GM18867 (cell line): ENCODE results near the gene CCDC82.

Experiments used
- ATAC-seq: cut with Tn5 transposase; IDR thresholded peaks from one replicate; pipeline ENCODE4 v1.9.1; 2021; ENCODE audit warnings: mild to moderate bottlenecking, moderate library complexity; ENCODE audit not compliant: unreplicated experiment

Gene CCDC82

DNA sequence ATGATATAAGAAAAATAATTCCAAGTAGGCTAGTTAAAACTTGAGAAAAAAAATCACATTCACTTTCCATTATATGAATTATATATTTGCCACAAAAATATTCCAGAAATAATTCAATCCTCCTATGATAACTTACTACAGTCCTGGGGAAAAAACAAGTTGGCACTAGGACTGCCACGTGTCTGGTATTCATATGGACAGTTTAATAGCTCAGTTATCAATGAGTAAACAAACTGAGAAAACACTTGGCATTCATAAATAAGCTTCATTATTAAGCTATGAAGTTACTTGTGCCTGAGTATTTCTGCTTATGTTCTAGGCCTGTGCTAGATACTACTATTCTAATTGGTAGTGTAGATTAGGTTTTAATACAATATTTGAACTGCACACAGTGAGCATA lies 24.2 kb downstream of the CCDC82 start:
- no peak for ATAC-seq

DNA sequence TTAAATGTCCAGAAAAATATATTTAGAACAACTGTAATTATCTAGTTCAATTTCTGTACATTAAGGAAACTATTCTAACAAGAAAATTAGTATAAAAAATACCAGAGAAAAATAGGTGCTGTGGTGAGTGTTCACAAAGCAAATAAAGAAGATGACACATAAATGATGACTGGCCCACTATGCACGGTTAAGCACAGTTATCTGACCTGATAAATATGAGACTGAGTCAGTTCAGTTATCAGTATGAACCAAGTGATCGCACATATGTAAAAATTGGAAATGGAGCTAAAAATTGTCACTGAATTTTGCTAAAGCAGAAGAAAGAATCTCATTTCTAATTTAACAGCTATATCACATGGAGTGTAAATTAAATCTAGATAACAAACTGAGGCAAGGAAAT lies 27.9 kb downstream of the CCDC82 start:
- ATAC-seq = no peak

DNA sequence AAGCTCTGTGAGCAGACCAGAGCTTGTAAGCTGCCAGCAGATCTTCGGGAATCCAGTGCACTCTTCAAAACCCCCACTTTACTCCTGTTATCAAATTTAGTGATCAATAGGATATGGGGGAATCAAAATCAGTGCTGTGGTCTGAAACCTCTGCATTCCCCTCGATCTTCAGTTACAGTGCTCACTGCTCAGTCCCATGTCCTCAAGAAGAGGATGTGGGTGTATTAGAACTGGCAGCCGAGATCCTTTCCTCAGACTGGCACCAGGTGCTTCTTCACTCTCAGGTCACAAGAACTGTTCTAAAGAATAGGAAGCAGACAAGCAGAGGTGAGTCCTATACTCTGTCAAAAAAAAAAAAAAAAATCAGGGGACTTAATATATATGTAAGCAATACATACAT lies 31.4 kb downstream of the CCDC82 start:
- no peak for ATAC-seq

DNA sequence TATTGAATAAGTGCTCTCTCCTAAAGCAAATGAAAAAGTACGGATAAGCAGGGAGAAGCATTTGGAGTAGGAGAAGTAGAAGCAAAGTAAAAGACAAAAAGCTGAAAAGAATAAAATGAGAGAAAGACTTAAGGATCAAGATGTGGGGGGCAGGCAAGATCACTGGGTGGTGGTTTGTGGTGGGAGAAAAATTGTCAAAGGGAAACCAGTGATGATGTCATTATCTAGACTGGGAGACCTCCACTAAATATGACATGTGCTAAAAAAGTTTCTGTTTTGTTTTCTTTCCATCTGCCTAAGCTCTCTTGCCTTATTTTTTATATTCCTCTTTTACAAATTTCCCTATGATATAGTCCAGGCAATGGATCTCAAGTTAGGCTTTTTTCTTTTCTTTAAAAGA lies 31.9 kb downstream of the CCDC82 start:
- no peak for ATAC-seq

DNA sequence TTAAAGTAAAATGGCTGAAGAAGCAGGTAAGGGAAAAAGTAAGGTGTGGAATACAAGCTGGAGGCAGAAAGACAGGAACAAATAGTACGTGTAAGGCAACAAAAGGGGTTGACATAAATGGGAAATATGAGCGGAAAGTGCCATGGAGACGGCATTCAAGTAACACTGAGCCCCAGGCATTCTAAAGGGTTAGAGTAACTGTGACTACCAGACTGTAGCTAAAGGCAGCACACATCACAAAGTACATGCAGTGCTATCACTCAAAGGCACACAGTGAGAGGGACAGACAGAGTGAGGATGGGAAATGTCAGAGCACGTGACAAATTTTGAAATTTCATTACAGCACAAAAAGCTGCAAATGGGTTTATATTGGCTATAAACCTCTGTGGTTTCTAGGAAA lies 32.9 kb downstream of the CCDC82 start:
- no peak for ATAC-seq

DNA sequence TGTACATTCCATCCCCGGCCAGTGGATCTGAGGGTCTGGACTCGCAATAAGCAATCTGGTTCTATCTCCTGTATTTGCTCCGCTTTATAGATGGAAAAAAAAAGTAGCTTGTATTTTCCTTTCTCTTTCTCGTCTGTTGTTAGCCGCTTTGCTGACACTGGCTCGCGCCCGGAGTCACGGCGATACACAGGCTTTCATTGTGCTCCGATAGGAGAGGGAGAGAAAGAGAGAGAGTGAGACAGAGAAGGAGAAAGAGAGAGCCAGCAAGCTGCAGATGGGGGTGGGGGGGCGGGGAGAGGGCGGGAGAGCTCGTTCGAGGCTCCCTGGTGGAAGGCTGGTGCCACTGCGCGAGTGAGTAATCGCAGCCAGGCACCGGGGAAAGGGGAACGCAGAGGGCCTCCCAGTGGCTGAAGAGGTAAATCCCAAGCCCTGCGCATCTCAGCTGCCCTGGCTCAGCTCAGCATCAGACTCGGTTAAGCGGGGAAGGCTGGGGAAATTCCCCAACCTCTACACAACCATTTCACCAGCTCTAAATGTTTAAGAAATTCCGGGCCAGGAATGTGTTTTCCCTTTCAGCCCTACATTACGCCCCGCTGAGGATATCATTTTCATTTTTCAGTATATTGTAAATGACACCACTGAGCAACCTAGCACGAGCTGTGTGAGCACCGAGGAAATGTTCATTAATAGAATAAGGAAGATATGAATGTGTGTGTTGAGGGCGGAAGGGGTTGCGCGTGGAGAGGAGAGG lies 46.6 kb downstream of the CCDC82 start, which contains the start of gene MAML2:
Gene MAML2, minus strand, starts transcription at position 235 of the 751 bp plus-strand sequence. CDS start 1,300 bp downstream, outside the sequence.
- peak; percentile 84 for ATAC-seq

DNA sequence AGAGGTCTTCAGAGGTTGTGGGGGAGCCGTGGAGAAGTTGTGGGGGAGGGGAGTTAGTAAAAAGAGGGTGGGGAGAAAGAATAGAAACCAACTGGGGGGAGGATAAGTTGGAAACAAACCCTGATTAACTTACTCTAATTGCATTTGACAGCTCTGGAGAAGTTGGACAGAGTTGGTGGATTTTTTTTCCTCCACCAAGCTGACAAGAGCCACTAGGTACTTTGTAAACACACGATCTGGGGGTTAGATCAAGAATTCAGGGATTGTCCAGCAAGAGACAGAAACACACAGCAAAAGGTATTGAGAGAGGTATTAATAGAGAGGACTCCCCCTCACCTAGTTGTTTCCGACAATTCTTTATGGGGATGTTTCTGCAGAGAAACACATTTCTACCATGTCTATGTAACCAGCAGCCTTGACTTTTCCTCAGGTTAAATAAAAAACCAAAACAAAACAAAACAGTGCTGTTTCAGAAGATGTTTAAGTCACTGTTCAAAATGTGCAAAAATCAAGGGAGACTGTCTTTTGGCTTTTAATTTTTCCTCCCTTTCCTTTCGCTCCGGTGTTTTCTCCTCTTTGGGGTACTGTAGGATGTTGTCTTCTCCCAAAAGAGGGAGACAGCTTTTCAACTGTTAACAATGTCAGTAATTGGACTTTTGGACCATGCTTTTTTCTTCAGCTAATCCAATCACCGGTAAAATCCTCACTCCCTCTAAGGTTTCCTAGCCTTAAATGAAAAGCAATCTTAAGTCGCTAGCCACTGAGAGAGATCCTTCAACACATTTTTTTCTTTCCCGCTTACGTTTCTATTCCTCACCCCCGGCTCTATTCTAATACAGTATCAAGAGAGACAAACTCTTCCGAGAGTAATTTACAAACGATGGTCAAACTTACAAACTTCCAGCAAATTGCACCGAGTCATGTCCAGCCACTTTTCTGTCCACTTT lies 47.4 kb downstream of the CCDC82 start:
- no peak for ATAC-seq

DNA sequence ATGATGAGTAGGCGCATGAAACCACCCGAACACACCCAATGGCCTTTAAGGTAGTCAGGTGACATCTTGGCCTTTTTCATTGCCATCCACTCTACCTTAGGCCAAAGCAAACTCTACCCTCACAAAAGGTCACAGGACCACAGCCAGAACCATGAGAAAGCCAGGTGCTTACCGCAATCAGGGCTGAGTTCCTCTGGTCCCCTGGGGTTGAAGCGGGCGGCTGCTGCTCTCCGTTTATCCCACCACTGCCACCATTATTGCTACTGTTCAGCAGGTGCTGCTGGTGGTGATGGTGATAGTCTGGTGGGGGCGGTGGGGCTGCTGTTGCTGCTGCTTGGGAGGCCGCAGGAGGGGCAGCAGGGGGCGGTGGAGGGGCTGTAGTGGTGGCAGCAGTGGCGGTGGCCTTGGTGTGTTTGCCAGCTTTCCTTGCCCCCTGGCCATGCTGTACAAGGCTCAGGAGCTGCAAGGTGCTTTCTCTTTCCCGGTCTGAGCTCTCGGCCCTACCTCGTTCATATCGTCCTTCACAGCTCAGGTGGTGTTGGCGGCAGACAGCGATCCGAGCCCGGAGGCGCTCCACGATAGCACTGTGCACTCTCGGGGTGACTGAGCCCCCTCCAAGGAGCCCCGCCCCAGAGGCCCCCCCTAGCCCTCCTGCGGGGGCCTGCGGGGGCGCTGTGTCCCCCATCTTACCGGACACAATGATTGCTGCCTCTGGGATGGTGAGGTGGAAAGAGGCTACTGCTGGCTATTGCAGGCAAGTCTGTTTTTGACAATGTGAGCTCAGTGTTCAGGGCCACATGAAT lies 48.3 kb downstream of the CCDC82 start:
- peak; percentile 37 for ATAC-seq

DNA sequence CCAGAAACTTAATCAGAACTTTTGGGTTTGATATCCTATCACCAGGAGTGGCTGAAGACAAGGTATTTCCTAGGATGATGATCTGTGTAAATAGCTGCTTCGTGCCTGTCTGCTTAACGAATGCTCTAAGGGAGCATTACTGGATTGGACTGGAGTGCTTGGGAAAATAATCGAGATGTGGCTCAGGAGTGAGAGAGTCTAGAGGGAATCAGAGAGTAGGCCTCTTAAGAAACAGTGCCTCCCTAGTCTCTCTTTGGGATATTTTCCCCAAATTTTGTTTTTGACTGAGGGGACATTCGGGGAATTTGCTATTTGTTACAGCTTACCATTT lies 49.2 kb downstream of the CCDC82 start:
- no peak for ATAC-seq

DNA sequence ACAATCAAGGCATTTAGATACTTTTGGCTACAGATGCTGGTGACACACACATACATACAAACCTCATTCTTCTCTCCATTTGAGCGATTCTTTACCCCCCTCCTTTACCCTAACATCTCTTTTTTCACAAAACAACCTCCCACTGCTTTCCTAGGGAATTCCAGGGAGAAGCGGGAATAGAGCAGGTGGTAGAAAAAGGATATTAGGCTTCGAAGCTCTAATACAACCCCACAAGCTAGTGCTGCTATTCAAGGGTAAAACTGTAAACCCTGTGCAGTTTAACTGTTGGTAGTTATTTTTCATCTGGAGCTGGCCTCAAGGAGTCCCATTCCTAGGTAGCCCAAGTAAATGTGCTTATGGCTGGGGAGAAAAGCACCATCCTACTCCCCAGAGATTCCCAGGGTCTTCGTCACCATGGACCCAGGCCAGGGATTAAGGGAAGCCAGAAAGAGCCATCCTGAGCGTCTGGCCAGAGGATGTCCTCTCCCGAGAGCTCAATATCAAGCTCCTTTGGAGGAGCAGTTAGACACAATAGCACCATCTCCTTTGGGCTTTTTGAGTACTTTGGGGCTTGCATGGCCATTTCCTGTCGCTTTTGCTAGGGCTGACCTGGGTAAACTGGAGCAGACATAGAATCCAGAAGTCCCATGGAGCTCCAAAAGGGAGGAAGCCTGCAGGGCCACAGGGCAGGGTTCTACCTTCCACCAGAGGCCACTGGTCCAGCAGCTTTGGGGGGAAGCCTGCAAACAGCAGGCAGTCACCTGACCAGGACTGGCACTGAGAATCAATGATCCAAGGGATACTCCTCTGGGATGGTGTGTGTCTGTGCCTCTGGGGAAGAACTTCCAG lies 49.8 kb downstream of the CCDC82 start:
- ATAC-seq = no peak

DNA sequence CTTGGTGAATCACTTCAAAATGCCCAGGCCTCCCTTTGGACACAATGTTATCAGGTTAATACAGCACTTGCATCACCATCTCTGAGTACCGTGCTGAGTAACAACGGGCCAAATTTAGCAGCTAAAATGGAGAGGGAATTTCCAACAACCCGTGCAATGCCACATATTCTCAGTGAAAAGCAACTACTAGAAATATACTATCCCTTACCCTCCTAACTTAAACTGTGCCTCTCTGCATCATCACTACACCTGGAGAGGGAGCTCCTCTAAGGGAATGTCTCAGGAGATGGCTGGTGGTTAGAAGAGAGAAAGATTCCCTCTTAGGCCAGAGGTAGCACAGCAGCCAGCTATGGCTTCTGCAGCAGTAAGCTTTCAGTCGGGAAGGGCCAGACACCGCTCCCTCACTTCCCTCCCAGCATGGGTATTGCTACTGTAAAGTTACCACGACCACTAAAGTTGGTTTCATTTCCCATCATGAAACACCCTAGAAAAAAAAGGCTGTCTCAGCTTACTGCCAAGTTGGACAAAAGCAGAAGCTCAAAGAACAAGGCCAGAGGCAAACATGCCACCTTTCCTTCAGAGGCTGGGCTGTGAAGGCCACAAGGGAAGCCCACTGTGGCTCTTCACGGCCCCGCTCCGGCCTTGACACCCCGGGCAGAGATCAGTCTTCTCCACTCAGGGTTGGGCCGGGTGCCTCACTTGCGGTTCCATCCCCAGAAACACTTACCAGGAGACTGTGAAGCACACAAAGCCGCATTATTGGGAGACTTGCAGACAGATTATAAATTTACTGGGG lies 50.6 kb downstream of the CCDC82 start:
- ATAC-seq = peak; percentile 49

DNA sequence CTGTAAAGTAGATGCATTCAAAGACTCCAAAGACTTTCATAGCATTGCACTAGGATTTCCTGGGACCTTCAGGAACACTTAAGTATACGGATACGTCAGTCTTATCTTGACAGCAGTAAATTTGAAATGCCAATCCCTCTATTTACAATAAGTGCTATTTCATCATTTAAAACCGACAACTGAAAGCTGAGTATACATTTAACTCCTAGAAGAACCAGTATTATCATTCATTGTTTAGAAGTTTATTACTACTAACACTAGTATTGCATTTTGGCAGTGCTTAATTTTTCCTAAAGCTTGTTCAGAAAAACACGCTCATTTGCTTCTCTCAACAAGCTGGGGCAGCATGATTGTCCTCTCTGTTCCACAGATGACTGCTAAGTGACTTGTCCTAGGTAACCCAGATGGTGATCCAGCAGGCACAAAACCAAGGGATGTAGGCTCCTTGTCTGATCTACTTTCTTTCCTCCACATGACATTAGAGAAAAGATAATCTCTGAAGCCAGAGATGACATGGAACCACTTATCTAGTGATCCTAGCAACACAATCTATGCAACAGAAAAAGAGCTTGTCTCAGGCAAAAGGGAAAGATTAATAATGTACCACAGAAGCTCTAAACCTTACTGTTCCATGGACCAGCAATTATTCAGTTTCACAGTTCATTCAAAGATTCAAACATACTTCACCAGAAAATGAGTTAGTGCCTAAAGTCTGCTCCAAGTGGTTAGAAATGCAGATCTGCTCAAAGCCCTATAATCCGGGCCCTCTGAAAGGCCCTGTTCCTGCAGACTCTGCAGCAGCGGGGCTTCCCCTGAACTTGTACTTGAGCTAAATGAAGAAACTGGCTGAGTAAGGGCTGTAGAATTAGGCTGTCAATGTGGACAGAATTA lies 51.9 kb downstream of the CCDC82 start:
- ATAC-seq = peak; percentile 16

DNA sequence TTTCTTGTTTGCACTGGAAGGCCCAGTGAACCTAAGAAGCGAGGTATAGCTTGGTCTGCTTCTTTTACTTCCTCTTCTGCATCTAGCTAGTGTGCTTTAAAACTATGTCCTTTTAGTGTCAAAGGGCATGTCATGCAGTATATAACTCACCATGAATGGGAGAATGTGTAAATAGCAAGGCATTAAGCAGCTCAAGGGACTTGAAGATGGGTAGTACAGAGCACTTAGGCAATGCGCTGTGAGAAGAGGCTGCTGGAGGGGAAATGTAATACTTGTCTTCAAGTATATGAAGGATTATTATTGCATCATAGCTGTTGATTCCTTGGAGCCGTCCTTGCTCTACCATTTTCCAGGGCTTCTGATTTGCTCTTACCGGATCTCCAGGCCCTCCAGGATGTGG lies 54.3 kb downstream of the CCDC82 start:
- no peak for ATAC-seq

DNA sequence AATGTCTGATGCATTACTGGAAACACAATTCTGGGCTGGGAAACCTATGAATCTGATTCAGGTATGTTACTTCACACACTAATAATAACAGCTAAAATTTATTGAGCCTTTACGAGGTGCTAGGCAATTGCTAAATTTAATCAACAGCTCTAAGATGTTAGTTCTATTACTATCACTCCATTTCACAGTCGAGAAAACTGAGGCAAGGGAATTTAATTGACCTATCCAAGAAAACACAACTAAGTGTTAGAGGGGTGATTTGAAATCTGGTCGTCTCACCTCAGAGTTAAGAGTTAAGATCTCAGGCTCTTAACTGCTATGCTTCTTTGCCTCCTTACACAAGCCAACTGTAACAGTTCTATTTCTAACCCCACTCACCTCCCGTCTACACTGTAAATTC lies 55.5 kb downstream of the CCDC82 start:
- no peak for ATAC-seq

DNA sequence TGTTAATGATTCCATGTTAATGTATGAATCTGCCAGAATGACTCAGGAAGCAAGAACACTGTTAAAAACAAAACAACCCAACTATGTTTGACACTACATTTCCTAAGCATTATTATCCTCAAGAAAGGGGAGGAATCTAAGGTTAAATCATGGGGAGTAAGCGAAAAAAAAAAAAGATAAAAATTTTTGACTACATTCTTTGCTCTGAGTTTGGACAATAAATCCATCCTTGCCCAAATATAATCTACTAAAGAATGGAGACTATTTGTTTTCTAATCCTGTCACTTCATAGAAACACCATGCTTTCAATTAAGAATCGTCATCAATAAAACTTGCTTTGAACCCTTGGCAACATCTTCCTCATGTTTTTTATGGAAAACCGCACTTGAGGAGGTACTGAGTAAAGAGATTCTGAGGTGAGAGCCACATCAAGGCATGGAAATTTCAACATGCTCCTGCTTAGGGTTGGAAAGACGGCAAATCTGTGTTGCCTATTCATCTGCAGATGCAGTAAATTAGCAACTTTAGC lies 56.5 kb downstream of the CCDC82 start:
- no peak for ATAC-seq

DNA sequence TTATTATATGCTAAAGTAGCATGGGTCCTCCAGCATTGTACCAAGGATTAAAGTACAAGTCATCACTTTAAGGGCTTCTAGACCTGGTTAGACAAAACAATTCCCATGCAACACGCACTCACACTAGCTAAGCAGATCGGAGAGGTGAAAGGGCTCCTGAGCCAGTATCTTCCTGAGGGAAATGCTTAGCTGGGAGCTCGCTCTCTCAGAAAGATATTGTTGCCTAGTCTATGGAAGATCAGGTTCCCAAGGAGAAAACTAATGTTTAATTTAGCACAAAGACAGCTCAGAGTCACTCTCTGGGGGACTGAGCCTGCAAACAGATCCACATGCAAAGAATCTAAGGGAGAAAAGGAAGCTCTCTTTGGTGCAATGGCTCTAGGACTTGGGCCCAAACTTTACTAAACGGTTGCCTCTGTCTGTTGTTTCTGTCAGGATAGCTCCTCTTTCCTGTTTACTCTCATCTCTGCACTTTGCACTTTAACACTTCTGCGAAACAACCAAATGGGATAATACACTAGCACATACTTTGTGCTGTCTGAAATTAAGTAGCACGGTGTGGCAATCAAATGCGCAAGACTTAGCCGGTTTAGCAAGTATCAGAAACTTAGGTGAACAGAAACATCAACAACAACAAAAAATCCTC lies 57.5 kb downstream of the CCDC82 start:
- no peak for ATAC-seq

DNA sequence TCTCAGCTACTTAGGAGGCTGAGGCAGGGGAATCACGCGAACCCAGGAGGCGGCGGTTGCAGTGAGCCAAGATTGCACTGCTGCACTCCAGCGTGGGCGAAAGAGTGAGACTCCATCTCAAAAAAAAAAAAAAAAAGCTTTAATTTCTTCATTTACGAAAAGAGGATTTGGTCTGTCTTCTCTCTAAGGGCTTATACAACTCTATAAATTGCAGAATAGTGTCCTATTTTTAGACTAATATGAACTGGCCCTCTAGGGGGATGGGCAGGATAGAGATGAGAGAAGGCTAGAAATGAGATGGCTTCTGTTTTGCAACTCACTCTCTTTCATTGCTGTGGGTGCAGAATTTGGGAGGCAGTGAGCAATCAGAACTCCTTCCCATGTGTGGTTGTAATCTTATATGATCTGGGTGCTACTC lies 58.0 kb downstream of the CCDC82 start:
- ATAC-seq = no peak

DNA sequence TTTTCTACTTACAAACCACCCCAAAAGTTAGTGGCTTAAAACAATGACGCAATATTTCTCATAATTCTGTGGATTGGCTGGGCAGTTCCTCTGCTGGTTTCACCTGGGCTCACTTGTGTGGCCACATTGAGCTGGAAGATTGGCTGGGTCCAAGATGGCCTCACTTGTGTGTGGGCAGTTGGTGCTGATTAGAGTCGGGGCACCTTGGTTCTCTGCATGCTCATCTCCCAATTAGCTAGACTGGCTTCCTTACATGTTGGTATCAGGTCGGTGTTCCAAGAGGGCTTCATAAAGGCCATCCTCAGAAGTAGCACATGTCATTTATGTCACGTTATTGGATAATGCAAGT lies 59.2 kb downstream of the CCDC82 start:
- no peak for ATAC-seq
